OCI-LY7 (cell line): ENCODE data around the gene MAPK11. TPM values are rescaled to one million over a fixed set of nuclear protein-coding genes. Genes with fewer than 3 reads are reported as not detected.
A peak's percentile ranks its signal among the peaks of the same experiment; 100 is the strongest.

Source experiments
- BruUV-seq: library from RNA; stranded (reverse); fragments of 400-500 nt; replicated peaks from 2 replicates; lab custom pipeline; 2021; lab: Mats Ljungman, UMichigan
- CTCF ChIA-PET: fragments of 300-600 bp; sonication (Branson Sonifier 250); formaldehyde crosslinking; loops from one replicate; lab custom pipeline; 2022; ENCODE audit warnings: antibody characterized with exemption; ENCODE audit not compliant: unreplicated experiment; lab: Charles Lee
- POLR2A ChIA-PET: fragments of 300-600 bp; sonication (Branson Sonifier 250); formaldehyde crosslinking; loops from one replicate; lab custom pipeline; 2022; ENCODE audit warnings: antibody characterized with exemption; lab: Charles Lee
- DNase-seq: peaks from one replicate; pipeline ENCODE4 v3.0.0-alpha.2; 2015; ENCODE audit warnings: low spot score
- H2AFZ ChIP-seq: fragments of 200-600 bp; sonication (generic), shearing (Covaris generic); 2 replicates; pipeline ENCODE4 v1.6.1; 2014; ENCODE audit warnings: mild to moderate bottlenecking, antibody characterized with exemption, low read length, moderate library complexity
- H3K27ac ChIP-seq: fragments of 200-600 bp; sonication (generic); 2 replicates; pipeline ENCODE4 v1.5.1; 2014; ENCODE audit warnings: mixed run types, low read depth, mild to moderate bottlenecking, moderate library complexity, low read length, inconsistent platforms; ENCODE audit not compliant: poor library complexity, severe bottlenecking
- H3K36me3 ChIP-seq: fragments of 200-600 bp; sonication (generic); 2 replicates; pipeline ENCODE4 v1.6.1; 2014; ENCODE audit warnings: mild to moderate bottlenecking, antibody characterized with exemption, low read length, moderate library complexity, mixed read lengths; ENCODE audit not compliant: insufficient read depth
- H3K4me1 ChIP-seq: fragments of 200-600 bp; sonication (generic); 2 replicates; pipeline ENCODE4 v1.5.1; 2014; ENCODE audit warnings: mild to moderate bottlenecking, low read length; ENCODE audit not compliant: insufficient read depth, poor library complexity, severe bottlenecking
- H3K4me2 ChIP-seq: fragments of 200-600 bp; sonication (generic); 2 replicates; pipeline ENCODE4 v1.6.1; 2014; ENCODE audit warnings: mild to moderate bottlenecking, low read length
- H3K4me3 ChIP-seq: fragments of 200-600 bp; sonication (generic); 2 replicates; pipeline ENCODE4 v1.5.1; 2014; ENCODE audit warnings: mild to moderate bottlenecking, low read depth, low read length; ENCODE audit not compliant: poor library complexity, severe bottlenecking
- H3K79me2 ChIP-seq: fragments of 200-600 bp; sonication (generic); 2 replicates; pipeline ENCODE4 v1.6.1; 2016; ENCODE audit warnings: low read depth, mild to moderate bottlenecking, low read length, moderate library complexity, mixed read lengths; ENCODE audit not compliant: insufficient read depth
- H3K9me2 ChIP-seq: fragments of 200-600 bp; sonication (generic); 2 replicates; pipeline ENCODE4 v1.6.1; 2016; ENCODE audit warnings: mild to moderate bottlenecking, low read length, mixed read lengths; ENCODE audit not compliant: insufficient read depth
- H3K9me3 ChIP-seq: fragments of 200-600 bp; sonication (generic); 2 replicates; pipeline ENCODE4 v1.6.1; 2014; ENCODE audit warnings: mild to moderate bottlenecking, mixed run types, low read length, mixed read lengths
- H4K20me1 ChIP-seq: fragments of 200-600 bp; sonication (generic); 2 replicates; pipeline ENCODE4 v1.6.1; 2014; ENCODE audit warnings: mild to moderate bottlenecking, antibody characterized with exemption, low read length, moderate library complexity, mixed read lengths; ENCODE audit not compliant: insufficient read depth
- EZH2phosphoT487 ChIP-seq: fragments of 200-600 bp; sonication (generic); IDR thresholded peaks from 2 replicates; pipeline ENCODE4 v1.6.1; 2018; ENCODE audit warnings: low read depth, borderline replicate concordance, mild to moderate bottlenecking, mixed run types, antibody characterized with exemption, low read length, moderate library complexity, mixed read lengths
- intact Hi-C: fragments of 100-400 bp; cut with micrococcal nuclease; formaldehyde crosslinking; loops from one replicate; pipeline ENCODE4 v1.10.0; 2022; ENCODE audit not compliant: unreplicated experiment
- total RNA-seq, 2 experiments: library from RNA; depleted of rRNA in 1 of 2; stranded (reverse); fragments of >200 nt in 1 of 2; shearing (Covaris generic) in 1 of 2; gene quantifications; 2 replicates each; pipeline ENCODE4 v1.2.3, GENCODE V29; 2014 to 2022
- TF ChIP-seq, protein P1 (sequence below): fragments of 200-600 bp; sonication (generic); conservative IDR thresholded peaks from 2 replicates; pipeline ENCODE4 v1.5.1; 2014; ENCODE audit warnings: mild to moderate bottlenecking, antibody characterized with exemption, low read length, moderate library complexity, mixed read lengths

Gene MAPK11
- total RNA-seq, 2 experiments from 2014 or later, result 12.0 to 19.7 TPM

- Histone ChIP-seq H3K4me2 (no peak overlapping the region), H3K27ac (no peak overlapping the region), H3K79me2 (no peaks in the 10 kb centered on the region), H3K4me1 (peaks cover 62% of the 10 kb centered on the region), H4K20me1 (no peaks in the 10 kb centered on the region), H3K9me2 (no peaks in the 10 kb centered on the region), H2AFZ (no peak overlapping the region), H3K4me3 (no peak overlapping the region), H3K9me3 (no peaks in the 10 kb centered on the region), H3K36me3 (no peaks in the 10 kb centered on the region)
- ChIA-PET POLR2A (no interaction called here), CTCF (no interaction called here)
- no TSS peak for BruUV-seq
- TF ChIP-seq, protein P1, sequence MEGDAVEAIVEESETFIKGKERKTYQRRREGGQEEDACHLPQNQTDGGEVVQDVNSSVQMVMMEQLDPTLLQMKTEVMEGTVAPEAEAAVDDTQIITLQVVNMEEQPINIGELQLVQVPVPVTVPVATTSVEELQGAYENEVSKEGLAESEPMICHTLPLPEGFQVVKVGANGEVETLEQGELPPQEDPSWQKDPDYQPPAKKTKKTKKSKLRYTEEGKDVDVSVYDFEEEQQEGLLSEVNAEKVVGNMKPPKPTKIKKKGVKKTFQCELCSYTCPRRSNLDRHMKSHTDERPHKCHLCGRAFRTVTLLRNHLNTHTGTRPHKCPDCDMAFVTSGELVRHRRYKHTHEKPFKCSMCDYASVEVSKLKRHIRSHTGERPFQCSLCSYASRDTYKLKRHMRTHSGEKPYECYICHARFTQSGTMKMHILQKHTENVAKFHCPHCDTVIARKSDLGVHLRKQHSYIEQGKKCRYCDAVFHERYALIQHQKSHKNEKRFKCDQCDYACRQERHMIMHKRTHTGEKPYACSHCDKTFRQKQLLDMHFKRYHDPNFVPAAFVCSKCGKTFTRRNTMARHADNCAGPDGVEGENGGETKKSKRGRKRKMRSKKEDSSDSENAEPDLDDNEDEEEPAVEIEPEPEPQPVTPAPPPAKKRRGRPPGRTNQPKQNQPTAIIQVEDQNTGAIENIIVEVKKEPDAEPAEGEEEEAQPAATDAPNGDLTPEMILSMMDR, result no peak
- TF ChIP-seq EZH2phosphoT487, result no peak
- intact Hi-C loops, result no loop called here
- no peak for DNase-seq
Measured at GRCh38 chr22:50312371-50312770, 42.2 kb upstream of the MAPK11 start.

DNA sequence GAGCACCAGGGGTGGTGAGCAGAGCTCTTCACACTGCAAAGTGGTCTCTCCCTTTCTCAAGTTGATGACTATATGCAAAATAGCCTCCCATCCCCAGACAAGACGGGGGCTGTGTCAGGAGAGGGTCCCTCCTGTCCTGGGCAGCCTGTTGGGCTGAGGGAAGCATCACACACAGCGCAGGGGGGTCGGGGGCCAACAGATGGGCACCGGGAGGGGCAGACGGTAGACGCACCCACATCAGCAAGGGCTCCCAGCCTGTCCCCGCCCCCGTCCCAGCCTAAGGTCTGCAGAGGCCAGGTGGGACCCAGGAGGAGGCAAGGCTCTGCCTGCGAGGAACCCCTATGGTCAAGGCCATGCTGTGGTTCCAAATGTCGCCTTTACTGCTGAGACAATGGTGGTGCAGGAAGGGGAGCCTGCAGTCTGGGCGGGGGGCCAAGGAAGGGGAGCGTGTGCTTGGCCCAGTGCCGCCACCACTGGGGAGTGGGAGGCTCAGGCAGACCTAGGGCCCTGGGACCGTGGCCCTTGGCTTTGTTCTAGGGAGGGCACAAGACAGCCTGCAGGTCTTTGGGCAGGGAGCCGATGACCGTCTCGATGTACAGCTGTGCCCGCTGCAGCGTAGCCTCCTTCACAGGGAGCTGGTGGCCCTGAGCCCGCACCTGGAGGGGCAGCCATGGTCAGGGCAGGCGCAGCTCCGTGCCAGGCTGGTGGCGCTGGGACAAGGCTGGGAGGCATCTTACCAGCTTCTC is 41.6 kb upstream of the MAPK11 start:
- Histone ChIP-seq H3K9me3 (no peaks in the 10 kb centered on the region), H3K9me2 (no peaks in the 10 kb centered on the region), H4K20me1 (no peaks in the 10 kb centered on the region), H3K4me1 (peaks cover 63% of the 10 kb centered on the region), H3K27ac (no peak overlapping the region), H3K4me3 (no peak overlapping the region), H3K4me2 (no peak overlapping the region), H3K36me3 (no peaks in the 10 kb centered on the region), H3K79me2 (no peaks in the 10 kb centered on the region), H2AFZ (no peak overlapping the region)
- TSS peak; percentile 77 for BruUV-seq
- POLR2A ChIA-PET, result no interaction called here
- intact Hi-C loops, result no loop called here
- no peak for DNase-seq
- CTCF ChIA-PET, result no interaction called here
- TF ChIP-seq, protein P1, result no peak
- TF ChIP-seq EZH2phosphoT487, result no peak

DNA sequence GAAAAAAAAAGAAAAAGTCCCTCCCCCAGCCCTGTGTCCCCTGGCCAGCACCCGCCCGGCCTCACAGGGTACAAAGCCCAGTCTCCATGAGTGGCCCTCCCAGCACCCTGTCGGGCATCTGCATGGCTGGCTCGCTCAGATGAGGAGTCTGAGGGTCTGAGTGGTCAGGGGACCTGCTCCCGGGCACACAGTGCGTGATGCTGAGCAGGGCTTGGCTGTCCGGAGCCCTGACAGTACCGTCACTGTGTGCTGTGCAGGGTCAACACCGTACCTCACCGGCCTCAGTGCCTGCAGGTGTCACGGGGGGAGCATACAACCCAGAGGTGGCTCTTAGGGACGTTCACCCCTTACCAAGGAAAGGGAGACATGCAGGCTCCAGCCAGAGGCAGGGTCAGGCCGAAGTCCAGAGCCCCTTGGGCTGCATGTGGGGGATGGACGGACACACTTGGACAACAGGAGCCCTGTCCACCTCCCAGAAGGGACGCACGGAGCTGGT is 40.8 kb upstream of the MAPK11 start:
- Histone ChIP-seq H4K20me1 (no peaks in the 10 kb centered on the region), H3K36me3 (no peaks in the 10 kb centered on the region), H3K4me2 (no peak overlapping the region), H3K9me2 (no peaks in the 10 kb centered on the region), H3K27ac (no peak overlapping the region), H3K9me3 (no peaks in the 10 kb centered on the region), H2AFZ (no peak overlapping the region), H3K79me2 (no peaks in the 10 kb centered on the region), H3K4me1 (peaks cover 65% of the 10 kb centered on the region), H3K4me3 (no peak overlapping the region)
- DNase-seq, result no peak
- intact Hi-C loops, result no loop called here
- no TSS peak for BruUV-seq
- ChIA-PET CTCF (no interaction called here), POLR2A (no interaction called here)
- TF ChIP-seq, protein P1, result no peak
- TF ChIP-seq EZH2phosphoT487, result no peak
